Measurements from ENCODE around the gene FBXW11. TPM values are rescaled to one million over a fixed set of nuclear protein-coding genes. Genes with fewer than 3 reads are reported as not detected.

Gene FBXW11
- total and polyA plus RNA-seq, 2 of the 8 experiments (the other 6 are each of a cell fraction or from before 2014, with no cell fraction given), result 45.0 to 75.6 TPM

- TF ChIP-seq SIX5 (IDR thresholded peaks at IDR 0.05; ENCODE audit: low read depth, low read length), result no peak
Measured at GRCh38 chr5:171845040-171845630, 161.3 kb downstream of the FBXW11 start (continued).

Measured in H1 (cell line).